HG03135 (cell line): Measurements from ENCODE around the gene RND1.

Experiments
- ATAC-seq: cut with Tn5 transposase; IDR thresholded peaks from one replicate; pipeline ENCODE4 v1.9.1; 2021; ENCODE audit warnings: mild to moderate bottlenecking, moderate library complexity; ENCODE audit not compliant: unreplicated experiment

RND1 gene

GRCh38 chr12:48813465-48814261, 52.0 kb downstream of the RND1 start:
- ATAC-seq = no peak

- ATAC-seq = no peak
These were observed 53.3 kb downstream of the RND1 start for GRCh38 chr12:48812389-48812788.

DNA sequence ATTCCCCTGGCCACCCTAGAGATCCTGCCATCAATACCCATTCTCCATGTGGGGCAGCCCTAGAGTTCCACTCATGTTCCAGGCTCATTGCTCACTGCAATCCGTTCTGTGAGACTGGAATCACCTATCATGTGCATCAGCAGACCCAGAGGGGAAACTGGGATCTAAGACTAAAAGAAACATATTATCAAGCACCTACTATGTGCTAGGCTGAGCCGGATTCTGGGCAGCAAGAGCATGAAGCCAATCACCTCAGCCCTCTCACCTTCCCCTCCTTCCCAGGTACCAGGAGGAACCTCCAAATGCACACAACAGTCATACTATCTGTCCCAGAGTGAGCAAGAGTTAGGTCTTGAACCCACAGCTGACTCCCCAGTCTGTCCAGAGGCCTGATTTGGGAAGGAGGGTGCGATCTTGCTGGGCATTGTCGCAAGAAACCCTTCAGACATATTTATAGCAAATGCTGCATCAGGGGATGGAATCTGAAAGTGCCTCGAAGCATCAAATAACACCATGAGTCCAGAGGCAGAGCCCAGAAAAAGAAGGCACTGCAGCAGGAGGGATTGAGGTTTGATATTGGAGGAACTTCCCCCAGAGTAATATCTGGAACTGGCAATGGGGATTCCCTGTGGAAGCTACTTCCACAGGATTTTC, 54.1 kb downstream of the RND1 start:
- no peak for ATAC-seq

GRCh38 chr12:48810903-48811431, 54.7 kb downstream of the RND1 start:
- no peak for ATAC-seq

DNA sequence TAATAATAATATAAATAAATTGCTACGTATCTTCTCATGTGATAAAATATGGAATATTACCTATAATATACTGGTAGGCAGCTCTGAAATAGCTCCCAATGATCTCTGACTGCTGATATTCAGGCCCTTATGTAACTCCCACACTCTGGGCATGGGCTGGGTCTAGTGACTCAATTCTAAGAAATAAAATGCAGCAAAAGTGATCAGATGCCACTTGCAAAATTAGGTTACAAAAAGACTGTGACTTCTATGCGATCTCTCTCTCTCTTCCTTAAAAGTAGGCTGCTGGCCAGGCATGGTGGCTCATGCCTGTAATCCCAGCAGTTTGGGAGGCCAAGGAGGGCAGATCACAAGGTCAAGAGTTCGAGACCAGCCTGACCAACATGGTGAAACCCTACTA, 57.7 kb downstream of the RND1 start:
- no peak for ATAC-seq
